ENCODE results near the gene BMP2.

BMP2 gene

GRCh38 chr20:6767536-6768227 is at the start of gene BMP2:
BMP2 (plus strand) TSS chr20:6767686; CDS start chr20:6770127, 2,441 bp downstream.
- peak; percentile 45 for DNase-seq

GRCh38 chr20:6718662-6719368 is 48.7 kb upstream of the BMP2 start:
- peak; percentile 46 for DNase-seq

- no peak for DNase-seq
Observed at GRCh38 chr20:6719369-6719721, 48.1 kb upstream of the BMP2 start.

- DNase-seq: no peak
Observed at GRCh38 chr20:6726761-6727160, 40.7 kb upstream of the BMP2 start.

GRCh38 chr20:6730672-6731328 is 36.7 kb upstream of the BMP2 start:
- DNase-seq: no peak

GRCh38 chr20:6732001-6732447 is 35.5 kb upstream of the BMP2 start:
- no peak for DNase-seq

GRCh38 chr20:6732851-6733250 is 34.6 kb upstream of the BMP2 start:
- DNase-seq: no peak

GRCh38 chr20:6733965-6734364 is 33.5 kb upstream of the BMP2 start:
- no peak for DNase-seq

GRCh38 chr20:6735942-6736845 is 31.3 kb upstream of the BMP2 start:
- DNase-seq: no peak

GRCh38 chr20:6739406-6739805 is 28.1 kb upstream of the BMP2 start:
- DNase-seq: no peak

- no peak for DNase-seq
Observed at GRCh38 chr20:6740096-6740495, 27.4 kb upstream of the BMP2 start.

GRCh38 chr20:6744180-6744579 is 23.3 kb upstream of the BMP2 start:
- DNase-seq: no peak

GRCh38 chr20:6744805-6745204 is 22.7 kb upstream of the BMP2 start:
- DNase-seq: no peak

GRCh38 chr20:6746901-6747609 is 20.4 kb upstream of the BMP2 start:
- DNase-seq: no peak

- DNase-seq: no peak
Observed at GRCh38 chr20:6750438-6750837, 17.0 kb upstream of the BMP2 start.

- peak; percentile 85 for DNase-seq
Observed at GRCh38 chr20:6756693-6757595, 10.5 kb upstream of the BMP2 start.

- no peak for DNase-seq
Observed at GRCh38 chr20:6764619-6765018, 2.9 kb upstream of the BMP2 start.

- peak; percentile 89 for DNase-seq
Observed at GRCh38 chr20:6765469-6766058, 1.9 kb upstream of the BMP2 start.

GRCh38 chr20:6766433-6766832 is 1.1 kb upstream of the BMP2 start:
- no peak for DNase-seq

GRCh38 chr20:6767126-6767535 is 355 bp upstream of the BMP2 start:
- peak; percentile 24 for DNase-seq
